PFSK-1 (cell line): ENCODE data around the gene MYO1G.

Experiments
- FOXP2 ChIP-seq: optimal IDR thresholded peaks from 2 replicates; pipeline ENCODE3; 2011; ENCODE audit warnings: borderline replicate concordance, control low read depth, inconsistent platforms; ENCODE audit not compliant: insufficient read depth; ENCODE audit errors: extremely low read length, extremely low read depth
- POLR2AphosphoS5 ChIP-seq: IDR thresholded peaks from 2 replicates; pipeline ENCODE4 v1.6.1; 2012; ENCODE audit warnings: low read depth, mild to moderate bottlenecking, control low read depth, low read length, moderate library complexity
- SIN3A ChIP-seq: IDR thresholded peaks from 2 replicates; pipeline ENCODE4 v1.6.1; 2012; ENCODE audit warnings: mild to moderate bottlenecking, low read length, moderate library complexity, borderline replicate concordance; ENCODE audit not compliant: insufficient read depth
- TAF1 ChIP-seq: IDR thresholded peaks from 2 replicates; pipeline ENCODE4 v1.6.1; 2012; ENCODE audit warnings: low read length, control low read depth, borderline replicate concordance; ENCODE audit not compliant: insufficient read depth
- TF ChIP-seq, protein P1 (sequence below), 2 experiments: IDR thresholded peaks; 2 replicates each; pipeline versions ENCODE4 v1.6.1 to v1.8.0; 2011 to 2012; ENCODE audit warnings: low read depth in 2 of 2, low read length in 2 of 2, control low read depth in 1 of 2, inconsistent platforms in 1 of 2, mild to moderate bottlenecking in 1 of 2, moderate library complexity in 1 of 2; ENCODE audit not compliant: insufficient read depth in 1 of 2

The MYO1G gene

GRCh38 chr7:44920119-44920518 lies 58.7 kb downstream of the MYO1G start:
- TF ChIP-seq FOXP2: no peak
- TF ChIP-seq, protein P1, sequence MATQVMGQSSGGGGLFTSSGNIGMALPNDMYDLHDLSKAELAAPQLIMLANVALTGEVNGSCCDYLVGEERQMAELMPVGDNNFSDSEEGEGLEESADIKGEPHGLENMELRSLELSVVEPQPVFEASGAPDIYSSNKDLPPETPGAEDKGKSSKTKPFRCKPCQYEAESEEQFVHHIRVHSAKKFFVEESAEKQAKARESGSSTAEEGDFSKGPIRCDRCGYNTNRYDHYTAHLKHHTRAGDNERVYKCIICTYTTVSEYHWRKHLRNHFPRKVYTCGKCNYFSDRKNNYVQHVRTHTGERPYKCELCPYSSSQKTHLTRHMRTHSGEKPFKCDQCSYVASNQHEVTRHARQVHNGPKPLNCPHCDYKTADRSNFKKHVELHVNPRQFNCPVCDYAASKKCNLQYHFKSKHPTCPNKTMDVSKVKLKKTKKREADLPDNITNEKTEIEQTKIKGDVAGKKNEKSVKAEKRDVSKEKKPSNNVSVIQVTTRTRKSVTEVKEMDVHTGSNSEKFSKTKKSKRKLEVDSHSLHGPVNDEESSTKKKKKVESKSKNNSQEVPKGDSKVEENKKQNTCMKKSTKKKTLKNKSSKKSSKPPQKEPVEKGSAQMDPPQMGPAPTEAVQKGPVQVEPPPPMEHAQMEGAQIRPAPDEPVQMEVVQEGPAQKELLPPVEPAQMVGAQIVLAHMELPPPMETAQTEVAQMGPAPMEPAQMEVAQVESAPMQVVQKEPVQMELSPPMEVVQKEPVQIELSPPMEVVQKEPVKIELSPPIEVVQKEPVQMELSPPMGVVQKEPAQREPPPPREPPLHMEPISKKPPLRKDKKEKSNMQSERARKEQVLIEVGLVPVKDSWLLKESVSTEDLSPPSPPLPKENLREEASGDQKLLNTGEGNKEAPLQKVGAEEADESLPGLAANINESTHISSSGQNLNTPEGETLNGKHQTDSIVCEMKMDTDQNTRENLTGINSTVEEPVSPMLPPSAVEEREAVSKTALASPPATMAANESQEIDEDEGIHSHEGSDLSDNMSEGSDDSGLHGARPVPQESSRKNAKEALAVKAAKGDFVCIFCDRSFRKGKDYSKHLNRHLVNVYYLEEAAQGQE (IDR thresholded peaks at IDR 0.05; ENCODE audit: insufficient read depth in 1 of 2, low read depth in 2 of 2, low read length in 2 of 2): no peak
- TF ChIP-seq SIN3A: no peak
- no peak for TF ChIP-seq TAF1
- no peak for TF ChIP-seq POLR2AphosphoS5

GRCh38 chr7:44918029-44918428 lies 60.8 kb downstream of the MYO1G start:
- TF ChIP-seq, protein P1 (IDR thresholded peaks at IDR 0.05; ENCODE audit: insufficient read depth in 1 of 2, low read depth in 2 of 2, low read length in 2 of 2): no peak
- TF ChIP-seq TAF1 (no peak), POLR2AphosphoS5 (no peak), FOXP2 (no peak), SIN3A (no peak)

GRCh38 chr7:44917465-44917864 lies 61.4 kb downstream of the MYO1G start:
- no peak for TF ChIP-seq SIN3A

- TF ChIP-seq POLR2AphosphoS5 (no peak), SIN3A (no peak), FOXP2 (no peak), TAF1 (no peak)
- TF ChIP-seq, protein P1 (IDR thresholded peaks at IDR 0.05; ENCODE audit: insufficient read depth in 1 of 2, low read depth in 2 of 2, low read length in 2 of 2): no peak
These were observed 63.7 kb downstream of the MYO1G start for GRCh38 chr7:44914992-44915607.

DNA sequence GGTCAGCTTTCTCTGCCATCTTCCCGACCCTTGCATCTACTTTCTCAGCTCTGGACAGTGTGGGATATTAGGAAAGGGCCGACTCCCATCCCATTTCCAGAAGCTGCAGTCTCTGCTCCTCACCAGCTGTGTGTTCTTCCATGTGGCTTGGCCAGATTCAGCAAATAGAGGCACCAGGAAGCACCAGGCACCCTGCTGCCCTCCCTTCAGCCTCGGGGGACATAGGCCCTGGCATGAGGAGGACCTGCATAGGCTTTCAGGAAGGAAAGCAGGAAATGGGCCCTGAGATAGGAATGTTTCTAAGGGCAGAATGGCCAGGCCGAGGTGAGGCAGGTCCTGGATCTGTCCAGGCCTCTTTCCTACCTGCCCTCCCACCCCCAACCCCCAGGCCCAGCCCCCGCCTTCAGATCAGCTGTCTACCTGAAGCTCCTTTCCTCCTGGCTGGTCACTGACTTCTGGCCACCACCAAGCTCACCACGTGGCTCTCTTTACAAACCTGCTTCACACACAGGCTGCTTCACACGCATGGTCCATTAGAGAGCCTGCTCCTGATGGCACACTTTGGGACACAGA lies 66.0 kb downstream of the MYO1G start:
- TF ChIP-seq TAF1 (no peak), SIN3A (no peak), FOXP2 (no peak), POLR2AphosphoS5 (no peak)
- TF ChIP-seq, protein P1 (IDR thresholded peaks at IDR 0.05; ENCODE audit: insufficient read depth in 1 of 2, low read depth in 2 of 2, low read length in 2 of 2): no peak
